GM19193 (cell line): ENCODE results near the gene ZBTB7C.

ENCODE experiments used
- POLR2A ChIP-seq: IDR thresholded peaks from 4 replicates; pipeline ENCODE4 v1.6.1; 2011; ENCODE audit not compliant: insufficient read depth, insufficient read length; ENCODE audit errors: extremely low read depth

ZBTB7C gene

DNA sequence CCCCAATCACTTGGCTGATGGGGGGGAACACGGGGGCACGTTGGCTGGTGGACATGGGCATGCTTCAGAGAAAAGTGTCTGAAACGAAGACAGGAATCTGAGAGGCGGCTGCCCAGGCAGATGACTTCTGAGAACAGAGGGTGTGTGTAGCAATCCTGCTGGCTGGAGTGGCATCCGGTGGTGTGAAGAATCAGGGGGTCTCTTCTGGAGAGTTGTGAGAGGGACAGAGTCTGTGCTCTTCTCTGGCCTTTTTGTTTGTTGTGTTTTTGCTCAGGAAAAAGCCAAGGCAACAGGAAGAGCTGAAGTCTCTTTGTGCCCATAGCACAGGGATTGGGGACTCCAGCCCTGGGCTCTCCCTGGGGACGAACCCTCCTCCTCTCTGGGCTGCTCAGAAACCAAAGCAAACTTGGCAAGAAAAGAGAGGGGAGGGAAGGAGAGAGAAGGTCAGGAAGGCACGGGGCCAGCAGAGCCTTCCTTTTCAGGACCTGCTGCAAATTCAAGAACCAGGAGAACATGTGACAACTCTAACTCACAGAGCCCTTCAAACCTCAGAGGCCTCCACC, 381.7 kb downstream of the ZBTB7C start:
- TF ChIP-seq POLR2A, result no peak

DNA sequence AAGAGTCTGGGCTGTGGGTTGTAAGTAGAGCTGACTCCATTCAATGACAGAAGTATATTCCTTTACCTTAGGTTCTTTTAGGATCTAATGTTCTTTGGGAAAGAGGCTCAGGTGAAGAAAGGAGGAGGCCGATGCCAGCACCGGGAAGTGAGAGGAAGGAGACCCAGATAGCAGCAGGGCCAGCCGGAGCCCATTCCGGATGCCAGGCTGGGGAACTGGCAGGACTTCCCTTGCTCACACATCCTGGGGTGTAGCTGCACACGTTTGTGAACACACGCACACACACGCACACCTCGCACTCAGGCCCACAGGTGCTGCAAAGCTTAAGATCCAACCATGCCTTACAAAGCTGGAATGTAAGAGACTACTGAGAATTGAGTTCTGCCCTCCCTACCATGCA, 383.0 kb downstream of the ZBTB7C start:
- no peak for TF ChIP-seq POLR2A

DNA sequence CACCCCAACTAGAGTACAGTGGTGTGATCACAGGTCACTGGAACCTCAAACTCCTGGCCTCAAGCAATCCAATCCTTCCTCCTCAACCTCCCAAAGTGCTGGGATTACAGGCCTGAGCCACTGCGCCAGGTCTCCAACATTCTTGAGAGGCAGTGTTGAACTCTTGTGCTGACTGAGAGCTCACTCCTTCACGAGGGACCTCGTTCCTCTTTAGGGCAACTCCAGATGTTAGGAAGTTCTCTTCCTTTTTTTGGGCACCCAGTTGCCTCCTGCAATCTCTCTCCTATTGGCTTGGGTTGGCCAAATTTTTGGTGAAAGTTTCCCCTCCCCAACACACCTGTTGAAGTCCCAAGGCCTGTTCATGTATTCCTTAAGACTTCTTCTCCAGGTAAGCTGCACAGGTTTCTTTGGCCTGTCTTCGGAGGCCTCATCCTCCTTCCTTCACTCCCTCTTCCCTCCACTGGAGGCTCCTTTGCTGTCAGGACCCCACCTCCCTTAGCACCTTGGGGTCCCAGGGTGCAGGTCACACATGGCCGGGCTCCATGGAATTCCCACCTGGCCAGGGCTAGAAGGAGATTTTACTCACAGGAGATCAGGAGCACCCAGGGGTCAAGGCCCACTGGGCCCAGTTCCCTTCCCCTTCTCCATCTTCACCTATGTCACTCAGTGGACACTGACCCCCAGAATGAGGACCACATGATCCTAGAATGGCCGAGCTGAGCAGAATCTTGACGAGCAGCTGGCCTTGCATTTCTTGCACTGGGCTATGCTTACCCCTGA, 384.1 kb downstream of the ZBTB7C start:
- no peak for TF ChIP-seq POLR2A

DNA sequence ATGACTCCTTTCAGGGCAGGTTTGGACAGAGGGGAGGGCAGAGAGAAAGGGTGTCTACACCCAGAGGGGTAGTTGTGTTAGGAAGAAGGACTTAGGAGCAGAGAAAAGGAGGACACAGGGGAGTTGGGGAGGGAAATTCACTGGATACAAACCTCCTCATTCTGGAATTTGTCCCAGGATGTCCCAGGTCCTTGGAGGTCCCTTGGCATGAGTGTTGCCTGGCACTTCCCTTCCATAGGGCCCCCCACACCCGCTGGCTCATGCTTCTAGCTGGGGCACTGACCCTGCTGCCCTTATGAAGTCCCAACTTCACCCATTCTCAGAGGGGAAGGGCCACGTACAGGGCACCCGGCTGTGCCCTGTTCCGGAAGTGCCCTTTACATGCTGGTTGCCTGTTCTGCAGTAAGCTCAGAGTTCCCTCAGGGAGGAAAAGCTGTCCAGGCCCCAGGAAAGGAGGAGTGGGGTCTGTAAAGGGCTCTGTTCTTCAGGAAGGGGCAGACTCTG, 385.1 kb downstream of the ZBTB7C start:
- no peak for TF ChIP-seq POLR2A

DNA sequence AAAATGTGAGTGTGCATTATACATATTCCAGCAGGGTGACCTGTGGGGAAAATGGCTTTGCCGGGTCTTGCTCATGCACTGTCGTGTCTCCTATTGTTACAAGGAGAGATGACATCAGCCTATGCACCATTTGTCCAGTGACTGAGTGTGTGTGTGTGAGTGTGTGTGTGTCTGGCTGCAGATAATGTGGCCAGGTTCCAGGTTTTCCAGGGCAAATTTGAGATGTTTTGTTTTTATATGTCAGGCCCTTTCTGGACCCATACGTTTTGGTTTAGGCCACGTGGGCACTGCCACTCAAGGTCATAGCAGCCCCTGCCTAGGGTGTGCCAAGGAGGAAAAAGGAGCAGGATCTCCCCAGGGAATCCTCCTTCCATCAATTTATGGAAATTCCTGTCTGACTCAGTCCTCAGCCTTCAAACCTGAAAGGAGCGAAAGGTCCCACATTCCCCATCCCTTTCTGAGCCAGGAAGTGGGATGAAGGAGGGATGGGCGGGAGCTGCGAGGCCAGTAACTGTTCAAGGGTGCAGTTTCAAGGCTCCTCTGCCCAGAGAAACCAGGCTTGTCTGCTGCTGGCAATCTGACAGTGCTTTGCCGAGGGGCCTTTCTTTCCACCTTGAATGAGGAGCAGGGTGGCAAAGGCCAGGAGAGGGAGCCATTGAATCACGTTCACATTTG, 385.7 kb downstream of the ZBTB7C start:
- no peak for TF ChIP-seq POLR2A

DNA sequence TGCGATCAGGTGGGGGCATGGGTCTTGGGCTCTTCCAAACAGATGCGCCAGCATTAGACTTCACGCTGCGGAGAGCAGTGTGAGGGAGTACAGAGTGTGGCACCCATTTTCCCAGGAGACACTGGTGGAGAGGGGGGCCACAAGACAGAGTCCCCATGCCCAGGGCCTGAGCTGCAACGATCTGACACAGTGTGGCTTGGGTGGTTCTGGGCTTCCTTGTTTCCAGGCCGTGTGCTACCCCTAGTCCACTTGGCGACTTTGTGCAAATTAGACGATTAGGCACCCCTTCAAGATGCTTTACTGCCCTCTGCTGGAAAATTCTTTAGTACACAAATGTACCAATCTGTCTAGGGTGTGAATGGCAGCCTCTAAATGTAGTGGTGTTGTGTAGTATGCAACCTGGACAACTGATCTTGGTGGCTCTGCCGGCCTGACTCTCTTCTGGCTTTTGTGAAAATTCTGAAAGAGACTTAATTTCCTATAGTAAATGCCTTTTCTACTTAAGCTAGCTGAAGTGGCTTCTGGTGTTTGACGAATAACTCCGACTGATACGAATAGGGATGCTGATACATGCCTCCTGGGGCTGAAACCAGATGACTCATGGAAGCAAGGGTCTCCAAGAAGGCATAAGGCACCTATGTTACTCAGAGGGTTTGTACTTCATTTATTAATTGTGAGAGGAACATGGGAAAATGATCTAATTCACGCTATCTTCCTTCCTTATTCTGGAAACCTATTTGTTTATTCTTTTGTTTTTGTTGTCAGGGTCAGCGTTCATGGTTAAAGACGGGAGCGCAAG, 386.5 kb downstream of the ZBTB7C start:
- no peak for TF ChIP-seq POLR2A

DNA sequence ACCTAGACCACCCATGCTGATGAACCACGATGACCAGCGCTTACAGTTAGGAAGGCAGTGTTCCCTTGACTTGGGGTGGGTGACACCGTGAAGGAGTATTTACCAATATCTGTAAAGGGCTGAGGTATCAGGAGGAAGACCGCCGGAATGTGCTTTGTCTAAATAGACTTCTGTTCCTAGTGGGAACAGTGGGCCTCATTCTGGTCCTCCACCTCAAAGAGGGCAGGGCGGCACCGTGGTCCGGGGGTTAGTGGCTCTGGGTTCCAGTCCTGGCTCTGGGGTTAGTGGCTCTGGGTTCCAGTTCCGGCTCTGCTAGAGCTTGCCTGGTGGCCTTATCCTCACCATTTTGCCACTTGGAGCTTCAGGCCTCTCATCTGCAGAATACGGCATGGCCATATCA, 387.2 kb downstream of the ZBTB7C start:
- no peak for TF ChIP-seq POLR2A

DNA sequence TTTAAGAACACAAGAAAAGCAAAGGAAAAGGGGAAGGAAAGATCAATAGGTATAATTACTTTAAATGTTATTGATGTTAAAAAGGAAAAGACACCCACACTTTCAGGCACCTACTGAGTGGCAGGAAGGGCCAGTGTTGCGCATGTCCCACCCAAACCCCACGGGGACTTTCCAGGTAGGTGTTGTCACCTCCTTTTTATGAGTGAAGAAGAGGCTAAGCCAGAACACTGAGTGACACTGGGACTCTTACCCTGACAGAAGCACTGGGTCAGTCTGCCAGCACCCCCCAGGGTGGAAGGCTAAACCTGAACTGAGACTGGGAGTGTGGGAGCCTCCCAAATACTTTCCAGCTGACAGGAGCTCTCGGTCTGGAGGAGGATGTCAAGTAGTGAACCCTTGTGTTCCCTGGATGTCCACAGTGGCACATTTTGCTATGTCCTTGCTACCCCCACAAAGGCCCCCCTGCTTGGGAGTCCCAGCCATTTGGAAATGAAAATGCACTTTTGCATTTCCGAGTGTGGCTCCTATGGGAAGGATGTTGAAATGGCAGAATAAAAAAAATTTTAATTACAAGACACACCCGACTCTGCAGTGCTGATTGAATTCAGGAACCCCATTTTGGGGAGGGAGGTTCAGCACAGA, 387.8 kb downstream of the ZBTB7C start:
- no peak for TF ChIP-seq POLR2A

DNA sequence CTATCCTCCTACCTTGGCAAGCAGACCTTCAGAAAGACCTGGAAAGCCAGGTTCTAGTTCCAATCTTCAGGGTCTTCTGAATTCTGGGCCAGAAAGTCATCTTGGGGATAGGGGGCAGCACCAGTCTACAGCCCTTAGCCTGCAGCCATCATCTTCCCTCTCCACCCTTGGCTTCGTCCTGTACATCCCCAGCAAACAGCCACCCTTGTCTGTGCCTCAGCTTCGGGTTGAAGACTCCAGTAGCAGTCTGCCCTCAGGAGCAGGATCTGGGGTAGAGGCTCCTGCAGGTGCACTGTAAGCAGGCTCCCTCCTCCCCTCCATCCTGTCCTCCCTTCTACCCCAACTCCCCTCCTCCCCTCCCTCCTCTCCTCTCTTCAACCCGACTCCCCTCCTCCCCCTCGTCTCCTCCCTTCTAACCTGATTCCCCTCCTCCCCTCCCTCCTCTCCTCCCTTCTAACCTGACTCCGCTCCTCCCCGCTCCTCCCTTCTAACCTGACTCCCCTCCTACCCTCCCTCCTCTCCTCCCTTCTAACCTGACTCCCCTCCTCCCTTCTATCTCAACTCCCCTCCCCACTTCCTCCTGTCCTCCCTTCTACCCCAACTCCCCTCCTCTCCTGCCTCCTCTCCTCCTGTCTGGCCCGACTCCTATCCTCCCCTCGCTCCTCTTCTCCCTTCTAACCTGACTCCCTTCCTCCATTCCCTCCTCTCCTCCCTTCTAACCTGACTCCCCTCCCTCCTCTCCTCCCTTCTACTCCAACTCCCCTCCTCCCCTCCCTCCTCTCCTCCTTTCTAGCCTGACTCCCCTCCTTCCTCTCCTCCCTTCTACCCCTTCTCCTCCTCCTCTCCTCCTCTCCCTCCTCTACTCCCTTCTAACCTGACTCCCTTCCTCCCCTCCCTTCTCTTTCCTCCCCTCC, 388.6 kb downstream of the ZBTB7C start:
- no peak for TF ChIP-seq POLR2A

DNA sequence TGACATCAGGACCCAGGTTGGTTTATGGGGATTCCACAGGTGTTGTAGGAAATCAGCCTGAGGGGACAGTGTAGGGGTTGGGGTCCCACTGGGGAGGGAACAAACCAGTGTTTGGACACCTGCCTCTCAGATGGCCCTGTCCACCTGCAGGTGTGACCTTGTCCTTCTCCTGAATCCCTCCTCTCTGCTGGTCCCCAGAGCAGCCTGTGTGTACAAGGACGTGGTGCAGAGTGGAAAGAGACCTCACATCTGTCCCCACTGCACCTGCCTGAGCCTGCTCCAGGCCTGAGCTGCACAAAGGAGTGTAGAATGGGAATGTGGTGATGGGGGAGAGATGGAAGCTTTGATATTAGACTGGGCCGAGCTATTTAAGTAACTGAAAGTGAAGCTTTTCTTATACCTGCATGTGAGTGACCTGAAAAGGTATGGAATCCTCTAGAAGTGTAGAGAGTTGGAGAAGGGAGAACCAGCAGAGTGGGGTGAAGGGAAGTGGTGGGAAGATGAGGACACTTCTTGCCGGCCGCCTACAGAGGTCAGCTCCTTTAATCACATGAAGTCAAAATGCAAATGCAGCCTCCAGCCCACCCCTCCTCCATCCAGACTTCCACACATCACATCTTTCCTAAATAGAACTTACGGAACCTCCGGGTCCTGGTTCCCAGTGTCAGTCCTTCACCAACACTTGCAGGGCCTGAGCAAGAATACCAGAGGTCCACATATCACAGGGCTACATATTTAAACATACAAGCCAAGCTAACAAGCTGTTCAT, 389.4 kb downstream of the ZBTB7C start:
- TF ChIP-seq POLR2A, result no peak

DNA sequence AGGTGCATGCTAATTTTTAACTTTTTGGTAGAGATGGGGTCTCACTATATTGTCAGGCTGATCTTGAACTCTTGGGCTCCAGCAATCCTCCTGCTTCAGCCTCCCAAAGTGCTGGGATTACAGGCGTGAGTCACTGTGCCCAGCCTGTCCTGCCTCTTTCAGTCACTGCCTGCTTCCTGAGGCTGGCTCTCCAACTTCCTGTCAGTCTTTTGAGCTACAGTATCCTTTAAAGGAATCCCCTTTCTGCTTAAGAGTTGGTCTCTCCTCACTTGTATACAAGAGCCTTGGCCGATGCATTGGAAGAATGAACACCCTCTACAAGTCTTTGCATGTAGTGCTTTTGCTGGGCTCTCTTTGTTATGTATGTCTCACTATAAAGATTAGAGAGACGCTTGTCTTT, 390.3 kb downstream of the ZBTB7C start:
- no peak for TF ChIP-seq POLR2A

DNA sequence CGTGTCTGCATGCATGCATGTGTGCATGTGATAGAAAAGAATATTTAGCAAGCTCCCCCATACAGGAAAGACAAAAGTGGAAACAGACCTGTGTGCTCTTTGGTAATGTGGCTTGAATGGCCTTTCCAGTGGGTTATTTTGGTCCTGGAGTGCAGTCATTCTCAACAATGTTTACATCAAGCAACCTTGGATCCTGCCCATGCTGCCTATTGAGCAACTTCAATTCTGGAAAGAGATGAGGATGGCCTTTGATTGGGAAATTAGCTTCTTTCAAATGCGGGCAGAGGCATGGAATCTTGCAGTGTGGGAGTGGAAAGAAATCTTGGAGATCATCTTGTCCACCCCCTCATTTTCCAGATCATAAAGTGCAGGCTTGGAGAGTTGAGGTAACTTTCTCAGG, 391.5 kb downstream of the ZBTB7C start:
- no peak for TF ChIP-seq POLR2A

DNA sequence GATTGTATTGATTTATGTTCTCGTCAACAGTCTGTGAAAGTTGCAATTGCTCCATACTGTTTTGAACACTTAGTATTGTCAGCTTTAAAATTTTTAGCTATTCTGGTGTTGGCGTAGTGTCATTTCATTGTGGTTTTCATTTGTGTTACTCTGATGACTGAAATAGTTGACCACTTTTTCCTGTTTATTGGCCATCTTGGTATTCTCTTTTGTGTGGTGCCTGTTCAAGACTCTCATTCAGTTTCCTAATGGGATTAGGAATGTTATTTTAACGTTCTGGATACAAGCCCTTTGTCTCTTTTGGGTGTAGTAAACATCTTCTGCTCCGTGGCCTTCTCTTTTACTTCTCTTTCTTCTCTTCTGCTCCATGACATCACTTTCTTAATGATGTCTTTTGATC, 396.0 kb downstream of the ZBTB7C start:
- no peak for TF ChIP-seq POLR2A
